ENCODE data around the gene FAM20B. TPM values are rescaled to one million over a fixed set of nuclear protein-coding genes. Genes with fewer than 3 reads are reported as not detected.
"Not testable (repeated sequence)": the region's sequence is repeated elsewhere in the genome, so short reads cannot be mapped to it uniquely, and the experiment has no call there.

Gene FAM20B
- total RNA-seq: 19.9 TPM

- peak; percentile 97 for DNase-seq (ENCODE audit: low spot score)
These were observed at the start of gene FAM20B for GRCh38 chr1:179025125-179025974. FAM20B (plus strand) TSS chr1:179025894; CDS start chr1:179043848, 17,954 bp downstream.

DNA sequence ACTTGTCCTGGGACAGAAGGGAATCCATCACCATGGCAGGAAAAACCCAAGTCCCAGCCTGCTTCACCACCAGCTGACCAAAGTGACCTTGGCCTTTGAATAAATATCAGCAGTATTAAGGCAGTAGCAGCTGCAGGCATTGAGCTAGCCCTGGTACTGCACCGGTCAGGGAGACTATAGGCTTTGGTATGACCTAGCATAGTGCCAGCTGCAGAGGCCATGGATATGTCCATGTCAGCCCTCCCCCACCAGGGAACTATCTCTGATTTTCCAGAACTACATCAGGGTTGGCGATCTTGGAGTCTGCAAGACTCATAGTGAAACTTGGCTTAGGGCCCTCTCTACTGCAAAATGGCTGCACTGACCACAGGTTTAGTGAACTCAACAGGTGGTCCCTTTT is 49.2 kb upstream of the FAM20B start:
- no peak for DNase-seq (ENCODE audit: low spot score)
- no peak for ATAC-seq

More at GRCh38 chr1:179025125-179025974, at the start of gene FAM20B:
- ATAC-seq: peak; percentile 89

- ATAC-seq: no peak
- no peak for DNase-seq (ENCODE audit: low spot score)
These were observed 39.5 kb upstream of the FAM20B start for GRCh38 chr1:178986204-178986603.

DNA sequence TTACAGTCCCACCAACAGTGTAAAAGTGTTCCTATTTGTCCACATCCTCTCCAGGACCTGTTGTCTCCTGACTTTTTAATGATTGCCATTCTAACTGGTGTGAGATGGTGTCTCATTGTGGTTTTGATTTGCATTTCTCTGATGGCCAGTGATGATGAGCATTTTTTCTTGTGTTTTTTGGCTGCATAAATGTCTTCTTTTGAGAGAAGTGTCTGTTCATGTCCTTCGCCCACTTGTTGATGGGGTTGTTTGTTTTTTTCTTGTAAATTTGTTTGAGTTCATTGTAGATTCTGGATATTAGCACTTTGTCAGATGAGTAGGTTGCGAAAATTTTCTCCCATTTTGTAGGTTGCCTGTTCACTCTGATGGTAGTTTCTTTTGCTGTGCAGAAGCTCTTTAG is 37.5 kb upstream of the FAM20B start:
- ATAC-seq: not testable (repeated sequence)

GRCh38 chr1:178993559-178993958 is 32.1 kb upstream of the FAM20B start:
- no peak for ATAC-seq
- DNase-seq (ENCODE audit: low spot score): no peak

More for the DNA sequence above, 37.5 kb upstream of the FAM20B start:
- DNase-seq (ENCODE audit: low spot score): not testable (repeated sequence)

GRCh38 chr1:178997428-178997827 is 28.3 kb upstream of the FAM20B start:
- DNase-seq (ENCODE audit: low spot score): no peak
- ATAC-seq: no peak

DNA sequence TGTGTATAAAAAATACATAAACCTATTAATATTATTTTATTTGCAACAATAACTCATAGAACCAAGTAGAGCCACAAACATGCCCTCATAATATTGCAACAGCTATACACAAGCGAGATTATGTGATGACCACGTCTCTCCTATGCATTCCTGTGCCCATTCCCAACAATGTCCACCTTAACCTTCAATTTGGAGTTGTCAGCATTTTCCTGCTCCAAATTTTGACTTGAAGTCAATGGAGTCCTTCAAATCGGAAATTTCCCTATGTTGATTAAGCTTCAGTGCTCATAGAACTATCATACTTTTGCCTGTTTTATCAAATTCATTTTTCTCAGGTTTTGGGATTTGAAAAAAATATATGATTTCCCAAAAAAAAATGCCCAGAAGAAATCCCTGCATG is 27.4 kb upstream of the FAM20B start:
- ATAC-seq (no peak), DNase-seq (ENCODE audit: low spot score) (no peak)

GRCh38 chr1:178999061-178999460 is 26.6 kb upstream of the FAM20B start:
- no peak for ATAC-seq
- no peak for DNase-seq (ENCODE audit: low spot score)

DNA sequence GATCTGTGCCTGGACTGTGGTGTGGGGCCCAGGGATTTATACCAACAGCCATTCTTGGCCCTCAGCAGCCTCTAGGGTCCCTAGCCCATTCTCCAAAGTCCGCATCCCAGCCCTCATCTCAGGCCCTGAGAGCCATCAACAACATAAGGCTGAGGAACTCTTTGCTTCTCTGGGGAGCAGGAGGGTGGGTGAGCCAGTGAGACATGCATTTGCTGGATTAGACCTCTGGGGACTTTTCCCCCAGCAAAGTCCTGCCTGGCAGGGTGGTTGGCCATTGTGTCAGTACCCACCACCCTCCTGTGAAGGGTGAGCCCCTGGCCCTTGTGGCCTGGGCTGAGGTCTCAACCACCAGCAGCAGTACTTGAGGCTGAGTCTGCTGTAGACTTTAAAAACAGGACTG is 24.2 kb upstream of the FAM20B start:
- DNase-seq (ENCODE audit: low spot score) (no peak), ATAC-seq (no peak)

- not testable (repeated sequence) for DNase-seq (ENCODE audit: low spot score); ATAC-seq
These were observed 23.6 kb upstream of the FAM20B start for GRCh38 chr1:179002064-179002463.

- DNase-seq (ENCODE audit: low spot score) (peak; percentile 77), ATAC-seq (peak; percentile 91)
These were observed 22.9 kb upstream of the FAM20B start for GRCh38 chr1:179002552-179003345.

DNA sequence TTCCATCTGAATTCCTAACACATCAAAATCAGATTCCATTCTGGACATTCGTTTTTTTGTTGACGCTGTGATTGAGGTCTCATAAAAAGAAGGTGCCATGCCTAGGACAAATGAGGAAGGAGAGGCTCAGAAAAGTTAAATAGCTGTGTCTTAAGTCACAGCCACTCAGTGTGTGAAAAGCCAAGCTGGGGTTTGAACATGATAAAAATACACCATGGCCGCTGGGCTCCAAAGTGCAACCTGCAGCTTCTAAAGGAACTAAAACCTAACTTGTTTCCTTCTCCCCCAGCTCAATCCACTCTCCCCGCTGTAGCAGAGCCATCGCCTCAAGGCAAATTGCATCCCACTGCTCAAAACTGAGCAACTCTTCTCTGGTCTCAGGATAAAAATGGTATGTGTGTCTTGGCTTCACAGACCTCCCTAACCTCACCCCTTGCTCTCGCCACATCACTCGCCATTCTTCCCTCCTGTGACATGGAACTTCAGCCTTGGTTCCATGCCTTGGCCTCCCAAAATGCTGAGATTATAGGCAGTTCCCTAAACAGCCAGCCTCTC is 22.1 kb upstream of the FAM20B start:
- ATAC-seq: no peak
- no peak for DNase-seq (ENCODE audit: low spot score)

- ATAC-seq (no peak), DNase-seq (ENCODE audit: low spot score) (no peak)
These were observed 18.5 kb upstream of the FAM20B start for GRCh38 chr1:179007233-179007632.

DNA sequence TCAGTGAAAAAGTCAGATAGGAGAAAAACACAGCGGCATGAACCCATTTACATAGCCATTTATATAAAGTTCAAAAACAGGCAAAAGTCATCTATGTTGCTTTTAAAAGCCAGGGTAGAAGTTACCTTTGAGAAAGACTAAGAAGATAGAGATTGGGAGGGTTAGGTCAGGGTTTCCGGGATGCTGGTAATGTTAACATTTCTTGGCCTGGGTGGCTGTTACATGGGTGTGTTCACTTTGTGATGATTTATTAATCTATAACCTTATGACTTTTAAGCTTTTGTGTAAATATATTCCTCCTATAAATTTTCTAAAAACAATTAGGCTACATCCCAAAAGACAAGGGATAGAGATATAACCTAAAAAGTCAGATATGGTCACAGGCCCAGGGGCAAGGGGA is 15.0 kb upstream of the FAM20B start:
- no peak for DNase-seq (ENCODE audit: low spot score)
- ATAC-seq: no peak

- ATAC-seq (no peak), DNase-seq (ENCODE audit: low spot score) (no peak)
These were observed 13.7 kb upstream of the FAM20B start for GRCh38 chr1:179012038-179012437.

DNA sequence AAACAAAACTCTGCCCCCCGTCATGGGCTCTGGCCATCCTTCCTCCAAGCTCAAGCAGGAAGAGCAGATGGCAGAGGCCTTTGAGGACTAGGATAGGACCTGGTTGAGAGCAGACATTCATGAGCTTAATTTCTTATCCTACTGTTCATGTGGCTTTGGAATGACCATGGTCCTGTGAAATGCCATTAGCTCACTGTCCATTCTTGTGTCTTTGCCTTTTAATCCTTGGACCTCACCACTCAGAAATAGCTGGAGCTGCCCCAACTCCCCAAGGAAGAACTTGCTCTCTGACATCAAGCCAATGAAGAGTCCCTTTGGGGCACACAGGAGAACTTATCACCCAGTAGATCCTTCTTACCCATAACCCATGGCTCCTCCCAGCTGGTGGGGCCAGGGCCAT is 11.6 kb upstream of the FAM20B start:
- DNase-seq (ENCODE audit: low spot score) (no peak), ATAC-seq (no peak)

- ATAC-seq: no peak
- no peak for DNase-seq (ENCODE audit: low spot score)
These were observed 10.3 kb upstream of the FAM20B start for GRCh38 chr1:179015396-179015795.

GRCh38 chr1:179016706-179017382 is 8.8 kb upstream of the FAM20B start:
- ATAC-seq: peak; percentile 98
- peak; percentile 93 for DNase-seq (ENCODE audit: low spot score)

DNA sequence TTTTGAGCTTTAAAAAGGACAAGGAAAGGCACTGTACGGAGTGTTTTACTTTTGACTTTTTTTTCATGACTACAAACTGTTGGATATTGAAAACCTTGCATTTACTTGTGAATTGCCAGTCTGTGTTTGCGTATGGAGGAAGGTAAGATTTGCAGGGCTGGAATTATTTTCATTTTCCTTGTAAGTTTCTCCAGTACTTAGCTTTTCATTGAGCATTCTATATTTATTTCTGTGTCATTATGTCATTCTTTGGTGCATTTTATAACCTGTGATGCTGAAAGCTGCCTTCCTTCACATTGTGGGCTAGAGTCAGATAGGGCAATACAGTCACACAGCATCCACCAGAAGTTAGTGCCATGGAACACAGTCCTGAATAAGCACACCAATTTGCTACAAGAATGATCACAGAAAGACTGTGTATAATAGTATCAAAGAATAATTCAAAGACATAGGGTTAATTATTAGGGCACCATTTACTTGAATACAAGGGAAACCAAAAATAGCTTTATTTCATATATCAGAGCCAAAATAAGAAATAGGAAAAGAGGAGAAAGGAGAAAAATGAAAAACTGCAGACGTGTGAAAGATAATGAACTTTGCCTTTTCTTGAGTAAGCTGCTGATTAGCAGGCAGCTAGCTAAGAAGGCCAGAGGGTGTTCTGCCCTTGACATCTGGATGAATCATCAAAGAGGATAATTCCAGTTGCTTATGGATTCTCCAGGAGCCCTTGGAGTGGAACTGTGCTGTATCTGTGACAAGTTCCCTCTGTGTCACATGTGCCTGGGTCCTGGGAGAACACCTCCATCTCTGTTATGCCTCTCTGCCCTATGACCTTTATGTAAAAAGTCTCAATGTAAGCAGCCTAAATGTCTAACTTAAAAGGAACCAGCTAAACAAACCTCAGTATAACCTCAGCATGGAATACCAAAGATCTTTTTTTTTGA is 8.0 kb upstream of the FAM20B start:
- DNase-seq (ENCODE audit: low spot score) (no peak), ATAC-seq (no peak)

GRCh38 chr1:179021873-179022272 is 3.8 kb upstream of the FAM20B start:
- DNase-seq (ENCODE audit: low spot score): no peak
- no peak for ATAC-seq
